SK-N-MC (cell line): ENCODE results near the gene ASIC2.
A peak's percentile ranks its signal among the peaks of the same experiment; 100 is the strongest.

Source experiments
- DNase-seq: peaks from one replicate; pipeline ENCODE4 v3.0.0-alpha.2; 2011; ENCODE audit warnings: low read depth, low spot score
- H3K27ac ChIP-seq: fragments of 200-600 bp; sonication (generic); 2 replicates; pipeline ENCODE4 v1.5.1; 2016; ENCODE audit warnings: mixed run types
- H3K36me3 ChIP-seq: fragments of 200-600 bp; sonication (generic); 2 replicates; pipeline ENCODE4 v1.6.1; 2017; ENCODE audit warnings: antibody characterized with exemption, low read length, mixed read lengths; ENCODE audit not compliant: insufficient read depth
- H3K4me3 ChIP-seq: fragments of 200-600 bp; sonication (generic); 2 replicates; pipeline ENCODE4 v1.5.1; 2016
- H3K9ac ChIP-seq: fragments of 200-600 bp; sonication (generic); 2 replicates; pipeline ENCODE4 v1.8.0; 2017; ENCODE audit warnings: mixed run types, mixed read lengths; ENCODE audit not compliant: insufficient read length
- H3K9me3 ChIP-seq: fragments of 200-600 bp; sonication (generic); 2 replicates; pipeline ENCODE4 v1.6.1; 2017; ENCODE audit warnings: low read depth, mild to moderate bottlenecking, antibody characterized with exemption, low read length, moderate library complexity, mixed read lengths
- EZH2 ChIP-seq: fragments of 200-600 bp; sonication (generic); IDR thresholded peaks from one replicate; pipeline ENCODE4 v1.6.1; 2017; ENCODE audit warnings: antibody characterized with exemption
- FOXP2 ChIP-seq: optimal IDR thresholded peaks from 2 replicates; pipeline ENCODE3; 2011; ENCODE audit warnings: mild to moderate bottlenecking, moderate library complexity; ENCODE audit not compliant: insufficient read depth; ENCODE audit errors: extremely low read length, control extremely low read depth
- POLR2AphosphoS5 ChIP-seq: IDR thresholded peaks from 2 replicates; pipeline ENCODE4 v1.6.1; 2012; ENCODE audit warnings: mild to moderate bottlenecking, low read depth, low read length, borderline replicate concordance

ASIC2 gene

GRCh38 chr17:33105911-33106310 lies 187.2 kb downstream of the ASIC2 start:
- TF ChIP-seq POLR2AphosphoS5, result no peak
- TF ChIP-seq EZH2, result no peak
- no peaks in the 10 kb centered on the region for H3K36me3 ChIP-seq
- H3K9ac ChIP-seq, result no peak overlapping the region
- DNase-seq, result no peak
- H3K27ac ChIP-seq, result no peak overlapping the region
- no peaks in the 10 kb centered on the region for H3K9me3 ChIP-seq
- no peak overlapping the region for H3K4me3 ChIP-seq

GRCh38 chr17:33099906-33100305 lies 193.2 kb downstream of the ASIC2 start:
- H3K27ac ChIP-seq, result no peak overlapping the region
- H3K9ac ChIP-seq, result no peak overlapping the region
- H3K36me3 ChIP-seq, result no peaks in the 10 kb centered on the region
- DNase-seq, result no peak
- no peaks in the 10 kb centered on the region for H3K9me3 ChIP-seq
- no peak overlapping the region for H3K4me3 ChIP-seq
- TF ChIP-seq EZH2, result no peak

- no peak overlapping the region for H3K27ac ChIP-seq
- H3K9ac ChIP-seq, result no peak overlapping the region
- TF ChIP-seq EZH2 (no peak), FOXP2 (no peak), POLR2AphosphoS5 (no peak)
- H3K36me3 ChIP-seq, result no peaks in the 10 kb centered on the region
- no peaks in the 10 kb centered on the region for H3K9me3 ChIP-seq
- DNase-seq, result no peak
- H3K4me3 ChIP-seq, result no peak overlapping the region
These were observed 193.8 kb downstream of the ASIC2 start for GRCh38 chr17:33099252-33099651.

GRCh38 chr17:33097411-33097810 lies 195.7 kb downstream of the ASIC2 start:
- Histone ChIP-seq H3K9ac (no peak overlapping the region), H3K27ac (no peak overlapping the region), H3K36me3 (no peaks in the 10 kb centered on the region), H3K4me3 (no peak overlapping the region), H3K9me3 (no peaks in the 10 kb centered on the region)
- no peak for DNase-seq
- TF ChIP-seq POLR2AphosphoS5 (no peak), FOXP2 (no peak), EZH2 (no peak)

- Histone ChIP-seq H3K27ac (no peak overlapping the region), H3K9ac (no peak overlapping the region), H3K9me3 (no peaks in the 10 kb centered on the region), H3K36me3 (no peaks in the 10 kb centered on the region), H3K4me3 (no peak overlapping the region)
- no peak for DNase-seq
- TF ChIP-seq POLR2AphosphoS5 (no peak), EZH2 (no peak), FOXP2 (no peak)
These were observed 196.9 kb downstream of the ASIC2 start for GRCh38 chr17:33096161-33096560.

- TF ChIP-seq POLR2AphosphoS5 (no peak), FOXP2 (no peak), EZH2 (no peak)
- Histone ChIP-seq H3K36me3 (no peaks in the 10 kb centered on the region), H3K9ac (no peak overlapping the region), H3K9me3 (no peaks in the 10 kb centered on the region), H3K4me3 (no peak overlapping the region), H3K27ac (no peak overlapping the region)
- DNase-seq, result no peak
These were observed 201.8 kb downstream of the ASIC2 start for GRCh38 chr17:33091271-33091670.

GRCh38 chr17:33090806-33091205 lies 202.3 kb downstream of the ASIC2 start:
- no peak for DNase-seq
- no peak for TF ChIP-seq POLR2AphosphoS5
- no peak for TF ChIP-seq FOXP2
- TF ChIP-seq EZH2, result no peak
- no peaks in the 10 kb centered on the region for H3K36me3 ChIP-seq
- no peaks in the 10 kb centered on the region for H3K9me3 ChIP-seq
- H3K27ac ChIP-seq, result no peak overlapping the region
- no peak overlapping the region for H3K4me3 ChIP-seq
- no peak overlapping the region for H3K9ac ChIP-seq

- no peak overlapping the region for H3K4me3 ChIP-seq
- no peak for DNase-seq
- no peak for TF ChIP-seq FOXP2
- no peak for TF ChIP-seq POLR2AphosphoS5
- TF ChIP-seq EZH2, result no peak
- no peak overlapping the region for H3K9ac ChIP-seq
- H3K27ac ChIP-seq, result no peak overlapping the region
- no peaks in the 10 kb centered on the region for H3K9me3 ChIP-seq
- H3K36me3 ChIP-seq, result no peaks in the 10 kb centered on the region
These were observed 206.2 kb downstream of the ASIC2 start for GRCh38 chr17:33086878-33087277.

GRCh38 chr17:33086041-33086440 lies 207.1 kb downstream of the ASIC2 start:
- H3K9ac ChIP-seq, result no peak overlapping the region
- H3K9me3 ChIP-seq, result no peaks in the 10 kb centered on the region
- no peaks in the 10 kb centered on the region for H3K36me3 ChIP-seq
- TF ChIP-seq POLR2AphosphoS5, result no peak
- TF ChIP-seq FOXP2, result no peak
- TF ChIP-seq EZH2, result no peak
- no peak overlapping the region for H3K27ac ChIP-seq
- no peak overlapping the region for H3K4me3 ChIP-seq
- DNase-seq, result peak; percentile 28
